Vagina (tissue), 2 donors: Measurements from ENCODE around the gene SRXN1. TPM values are rescaled to one million over a fixed set of nuclear protein-coding genes. Genes with fewer than 3 reads are reported as not detected.

Experiments
- DNase-seq, 2 donors: peaks; one replicate each; pipeline ENCODE4 v3.0.0-alpha.2; 2017; ENCODE audit errors: extremely low spot score in 2 of 2
- H3K27ac ChIP-seq: fragments of 200-600 bp; sonication (generic); one replicate; pipeline ENCODE4 v1.5.1; 2019
- H3K27me3 ChIP-seq: fragments of 200-600 bp; sonication (generic); one replicate; pipeline ENCODE4 v1.5.1; 2019
- H3K36me3 ChIP-seq, 2 donors: fragments of 200-600 bp; sonication (generic); one replicate each; pipeline ENCODE4 v1.5.1; 2017 to 2019
- H3K4me1 ChIP-seq: fragments of 200-600 bp; sonication (generic); one replicate; pipeline ENCODE4 v1.5.1; 2019
- H3K4me3 ChIP-seq, 2 donors: fragments of 200-600 bp; sonication (generic); 1 replicate in 1 of 2; 2 replicates in 1 of 2; pipeline ENCODE4 v1.5.1; 2016 to 2019
- H3K9me3 ChIP-seq: fragments of 200-600 bp; sonication (generic); one replicate; pipeline ENCODE4 v1.5.1; 2019
- CTCF ChIP-seq, 3 experiments: fragments of 450-650 bp in 2 of 3; fragments of 200-600 bp in 1 of 3; sonication (generic) in 1 of 3; IDR thresholded peaks; one replicate each; pipeline ENCODE4 v1.5.1; 2017 to 2019; ENCODE audit warnings: antibody characterized with exemption in 3 of 3, mild to moderate bottlenecking in 2 of 3, moderate library complexity in 2 of 3
- POLR2A ChIP-seq, 2 donors: fragments of 450-650 bp; IDR thresholded peaks; one replicate each; pipeline ENCODE4 v1.6.1; 2017; ENCODE audit warnings: antibody characterized with exemption in 2 of 2, mild to moderate bottlenecking in 2 of 2, moderate library complexity in 2 of 2
- POLR2AphosphoS5 ChIP-seq, 2 donors: sonication (generic); formaldehyde crosslinking; IDR thresholded peaks; one replicate each; pipeline ENCODE4 v1.9.0; 2017; ENCODE audit warnings: antibody characterized with exemption in 2 of 2, mild to moderate bottlenecking in 2 of 2, low read depth in 1 of 2; ENCODE audit not compliant: insufficient read depth in 1 of 2
- intact Hi-C: fragments of 100-400 bp; cut with DNase I; formaldehyde crosslinking; loops from one replicate; pipeline ENCODE4 v1.15.1; 2023
- total RNA-seq: library from RNA; depleted of rRNA; stranded (reverse); fragments of >200 nt; gene quantifications from one replicate; pipeline ENCODE4 v1.2.3, GENCODE V29; 2016

SRXN1 gene
- total RNA-seq, 1 donor from 2014 or later: 23.8 TPM

- no peaks in the 10 kb centered on the region for H3K9me3 ChIP-seq
- DNase-seq: no peak
- H3K4me3 ChIP-seq: no peak within 1 kb of the TSS
- no peak within 1 kb of the TSS for H3K27ac ChIP-seq
- H3K27me3 ChIP-seq: peaks cover 8% of the 10 kb centered on the region
- intact Hi-C loops: no loop called here
- H3K36me3 ChIP-seq: no peaks in the 10 kb centered on the region
- H3K4me1 ChIP-seq: peaks cover 13% of the 10 kb centered on the region
- no peak for TF ChIP-seq POLR2A (IDR thresholded peaks at IDR 0.05)
- no peak for TF ChIP-seq CTCF (IDR thresholded peaks at IDR 0.05)
- TF ChIP-seq POLR2AphosphoS5 (IDR thresholded peaks at IDR 0.05; ENCODE audit: insufficient read depth in 1 of 2, low read depth in 1 of 2): no peak
Observed at GRCh38 chr20:675453-676314, 22.7 kb upstream of the SRXN1 start, which contains the start of gene SCRT2. TSS of gene SCRT2 (minus strand) at chr20:675802. CDS start at chr20:675601, 201 bp downstream.

GRCh38 chr20:675033-675452 lies 22.0 kb upstream of the SRXN1 start:
- peaks cover 13% of the 10 kb centered on the region for H3K4me1 ChIP-seq
- H3K27ac ChIP-seq: no peak overlapping the region
- no peaks in the 10 kb centered on the region for H3K36me3 ChIP-seq
- H3K27me3 ChIP-seq: peaks cover 8% of the 10 kb centered on the region
- H3K4me3 ChIP-seq: no peak overlapping the region
- DNase-seq: no peak
- TF ChIP-seq POLR2AphosphoS5 (IDR thresholded peaks at IDR 0.05; ENCODE audit: insufficient read depth in 1 of 2, low read depth in 1 of 2) (no peak), CTCF (IDR thresholded peaks at IDR 0.05) (no peak), POLR2A (IDR thresholded peaks at IDR 0.05) (no peak)
- no peaks in the 10 kb centered on the region for H3K9me3 ChIP-seq
- intact Hi-C loops: no loop called here

GRCh38 chr20:673603-674001 lies 20.6 kb upstream of the SRXN1 start:
- H3K36me3 ChIP-seq: no peaks in the 10 kb centered on the region
- no peaks in the 10 kb centered on the region for H3K9me3 ChIP-seq
- TF ChIP-seq POLR2AphosphoS5 (IDR thresholded peaks at IDR 0.05; ENCODE audit: insufficient read depth in 1 of 2, low read depth in 1 of 2) (no peak), POLR2A (IDR thresholded peaks at IDR 0.05) (no peak), CTCF (IDR thresholded peaks at IDR 0.05) (no peak)
- peaks cover 8% of the 10 kb centered on the region for H3K27me3 ChIP-seq
- intact Hi-C loops: no loop called here
- H3K4me3 ChIP-seq: no peak overlapping the region
- peaks cover 13% of the 10 kb centered on the region for H3K4me1 ChIP-seq
- DNase-seq: no peak
- no peak overlapping the region for H3K27ac ChIP-seq

- TF ChIP-seq CTCF (IDR thresholded peaks at IDR 0.05) (no peak), POLR2A (IDR thresholded peaks at IDR 0.05) (no peak), POLR2AphosphoS5 (IDR thresholded peaks at IDR 0.05; ENCODE audit: insufficient read depth in 1 of 2, low read depth in 1 of 2) (no peak)
- Histone ChIP-seq H3K9me3 (no peaks in the 10 kb centered on the region), H3K27me3 (peaks cover 8% of the 10 kb centered on the region), H3K4me3 (no peak overlapping the region), H3K27ac (no peak overlapping the region), H3K4me1 (peaks cover 13% of the 10 kb centered on the region), H3K36me3 (no peaks in the 10 kb centered on the region)
- intact Hi-C loops: no loop called here
- DNase-seq: no peak
Observed at GRCh38 chr20:672963-673602, 20.1 kb upstream of the SRXN1 start.
